ENCODE measurements around the gene ZSWIM5. TPM values are rescaled to one million over a fixed set of nuclear protein-coding genes. Genes with fewer than 3 reads are reported as not detected.
"Not testable (repeated sequence)": the region's sequence is repeated elsewhere in the genome, so short reads cannot be mapped to it uniquely, and the experiment has no call there.

Gene ZSWIM5
- total RNA-seq, 3 donors from 2014 or later, result 1.6 to 4.5 (median 3.3) TPM

DNA sequence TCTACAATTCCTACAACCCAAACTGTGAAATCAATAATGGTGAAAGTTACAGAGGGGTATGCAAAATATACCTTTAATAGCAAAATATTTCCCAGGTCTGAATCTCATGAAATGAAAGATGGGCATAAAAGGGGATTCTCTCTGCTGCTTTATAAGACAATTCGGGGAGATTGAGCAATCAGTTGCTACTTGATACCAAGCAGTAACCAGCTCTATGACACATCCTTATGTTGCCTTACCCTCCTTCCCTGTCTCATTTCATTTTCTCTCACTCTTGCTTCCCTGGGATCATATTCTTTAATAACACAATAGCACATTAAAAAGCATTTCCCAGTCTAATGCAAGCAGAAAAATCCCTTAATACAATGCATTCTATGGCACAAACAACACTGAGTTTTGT is 29.0 kb downstream of the ZSWIM5 start:
- no peak for DNase-seq (ENCODE audit: low spot score in 2 of 2)
- Histone ChIP-seq H3K27me3 (no peaks in the 10 kb centered on the region), H3K27ac (no peak overlapping the region), H3K9me3 (peaks cover 5% of the 10 kb centered on the region in 2 donors), H3K4me1 (no peaks in the 10 kb centered on the region), H3K4me3 (no peak overlapping the region), H3K36me3 (no peaks in the 10 kb centered on the region)
- TF ChIP-seq, protein P1, sequence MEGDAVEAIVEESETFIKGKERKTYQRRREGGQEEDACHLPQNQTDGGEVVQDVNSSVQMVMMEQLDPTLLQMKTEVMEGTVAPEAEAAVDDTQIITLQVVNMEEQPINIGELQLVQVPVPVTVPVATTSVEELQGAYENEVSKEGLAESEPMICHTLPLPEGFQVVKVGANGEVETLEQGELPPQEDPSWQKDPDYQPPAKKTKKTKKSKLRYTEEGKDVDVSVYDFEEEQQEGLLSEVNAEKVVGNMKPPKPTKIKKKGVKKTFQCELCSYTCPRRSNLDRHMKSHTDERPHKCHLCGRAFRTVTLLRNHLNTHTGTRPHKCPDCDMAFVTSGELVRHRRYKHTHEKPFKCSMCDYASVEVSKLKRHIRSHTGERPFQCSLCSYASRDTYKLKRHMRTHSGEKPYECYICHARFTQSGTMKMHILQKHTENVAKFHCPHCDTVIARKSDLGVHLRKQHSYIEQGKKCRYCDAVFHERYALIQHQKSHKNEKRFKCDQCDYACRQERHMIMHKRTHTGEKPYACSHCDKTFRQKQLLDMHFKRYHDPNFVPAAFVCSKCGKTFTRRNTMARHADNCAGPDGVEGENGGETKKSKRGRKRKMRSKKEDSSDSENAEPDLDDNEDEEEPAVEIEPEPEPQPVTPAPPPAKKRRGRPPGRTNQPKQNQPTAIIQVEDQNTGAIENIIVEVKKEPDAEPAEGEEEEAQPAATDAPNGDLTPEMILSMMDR (IDR thresholded peaks at IDR 0.05), result no peak
- TF ChIP-seq POLR2AphosphoS5 (IDR thresholded peaks at IDR 0.05), result no peak
- no peak for TF ChIP-seq POLR2A (IDR thresholded peaks at IDR 0.05)
- intact Hi-C loops (cut with DNase I; ENCODE audit: low total_unique reads), result no loop called here

DNA sequence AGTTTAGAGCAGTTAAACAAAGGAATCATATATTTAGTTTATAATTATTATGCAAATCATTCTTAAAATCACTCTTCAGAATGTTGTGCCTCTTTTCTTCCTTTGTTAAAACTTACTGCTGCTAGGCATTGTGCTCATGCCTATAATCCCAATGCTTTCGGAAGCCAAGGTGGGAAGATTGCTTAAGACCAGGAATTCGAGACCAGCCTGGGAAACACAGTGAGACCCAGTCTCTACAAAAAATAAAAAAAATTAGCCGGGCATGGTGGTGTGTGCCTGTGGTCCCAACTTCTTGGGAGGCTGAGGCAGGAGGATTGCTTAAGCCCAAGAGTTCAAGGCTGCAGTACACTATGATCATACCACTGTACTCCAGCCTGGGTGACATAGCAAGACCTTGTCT is 33.6 kb downstream of the ZSWIM5 start:
- H3K4me3 ChIP-seq, result no peak overlapping the region
- H3K9me3 ChIP-seq, result peaks cover 0 to 2% of the 10 kb centered on the region in 2 donors
- H3K36me3 ChIP-seq, result no peaks in the 10 kb centered on the region
- H3K27ac ChIP-seq, result no peak overlapping the region
- H3K4me1 ChIP-seq, result no peaks in the 10 kb centered on the region
- TF ChIP-seq POLR2A (IDR thresholded peaks at IDR 0.05) (no peak), POLR2AphosphoS5 (IDR thresholded peaks at IDR 0.05) (no peak)
- TF ChIP-seq, protein P1 (IDR thresholded peaks at IDR 0.05), result no peak
- no peak for DNase-seq (ENCODE audit: low spot score in 2 of 2)
- intact Hi-C loops (cut with DNase I; ENCODE audit: low total_unique reads), result no loop called here
- H3K27me3 ChIP-seq, result no peaks in the 10 kb centered on the region

DNA sequence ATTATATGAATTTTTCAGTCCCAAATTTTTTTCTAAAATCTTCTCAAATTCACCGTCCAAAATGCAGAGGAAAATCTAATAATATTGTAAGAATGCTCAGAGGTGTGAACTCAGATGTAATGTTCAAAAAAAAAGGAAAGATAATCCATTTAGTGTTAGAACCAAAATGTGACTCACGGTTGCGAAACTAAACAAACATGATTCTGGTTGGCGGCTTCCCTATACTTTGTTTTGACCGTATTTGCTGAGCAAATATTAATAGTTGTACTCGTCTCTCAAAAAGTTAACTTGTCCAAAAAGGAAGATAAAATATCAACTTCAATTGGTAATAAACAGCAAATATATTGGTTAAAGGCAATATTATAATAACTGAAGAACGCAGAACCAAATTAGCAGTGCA is 34.4 kb downstream of the ZSWIM5 start:
- DNase-seq (ENCODE audit: low spot score in 2 of 2), result no peak
- Histone ChIP-seq H3K9me3 (peaks cover 0 to 2% of the 10 kb centered on the region in 2 donors), H3K36me3 (no peaks in the 10 kb centered on the region), H3K4me1 (no peaks in the 10 kb centered on the region), H3K27ac (no peak overlapping the region), H3K27me3 (no peaks in the 10 kb centered on the region), H3K4me3 (no peak overlapping the region)
- intact Hi-C loops (cut with DNase I; ENCODE audit: low total_unique reads), result no loop called here
- TF ChIP-seq POLR2AphosphoS5 (IDR thresholded peaks at IDR 0.05), result no peak
- TF ChIP-seq POLR2A (IDR thresholded peaks at IDR 0.05), result no peak
- TF ChIP-seq, protein P1 (IDR thresholded peaks at IDR 0.05), result no peak

DNA sequence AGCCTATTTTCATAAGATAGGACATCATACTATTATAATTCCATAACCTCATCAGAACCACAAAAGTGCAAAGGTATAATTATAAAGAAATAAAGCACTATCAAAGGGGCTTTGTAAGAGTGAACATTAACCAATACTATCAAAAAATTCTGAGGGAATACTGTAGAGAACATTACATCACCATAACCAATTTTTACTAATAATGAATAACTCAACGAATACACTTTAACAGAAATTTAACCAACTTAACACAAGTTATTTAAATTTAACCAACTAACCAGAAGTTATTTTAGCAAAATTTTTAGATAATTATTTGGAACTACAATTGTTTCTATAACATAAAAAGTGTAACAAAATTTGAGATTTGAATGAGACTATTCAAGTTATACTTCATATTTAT is 34.8 kb downstream of the ZSWIM5 start:
- Histone ChIP-seq H3K4me1 (no peaks in the 10 kb centered on the region), H3K9me3 (peaks cover 0 to 2% of the 10 kb centered on the region in 2 donors), H3K4me3 (no peak overlapping the region), H3K36me3 (no peaks in the 10 kb centered on the region), H3K27ac (no peak overlapping the region), H3K27me3 (no peaks in the 10 kb centered on the region)
- intact Hi-C loops (cut with DNase I; ENCODE audit: low total_unique reads), result no loop called here
- TF ChIP-seq, protein P1 (IDR thresholded peaks at IDR 0.05), result no peak
- no peak for TF ChIP-seq POLR2A (IDR thresholded peaks at IDR 0.05)
- TF ChIP-seq POLR2AphosphoS5 (IDR thresholded peaks at IDR 0.05), result no peak
- DNase-seq (ENCODE audit: low spot score in 2 of 2), result no peak

DNA sequence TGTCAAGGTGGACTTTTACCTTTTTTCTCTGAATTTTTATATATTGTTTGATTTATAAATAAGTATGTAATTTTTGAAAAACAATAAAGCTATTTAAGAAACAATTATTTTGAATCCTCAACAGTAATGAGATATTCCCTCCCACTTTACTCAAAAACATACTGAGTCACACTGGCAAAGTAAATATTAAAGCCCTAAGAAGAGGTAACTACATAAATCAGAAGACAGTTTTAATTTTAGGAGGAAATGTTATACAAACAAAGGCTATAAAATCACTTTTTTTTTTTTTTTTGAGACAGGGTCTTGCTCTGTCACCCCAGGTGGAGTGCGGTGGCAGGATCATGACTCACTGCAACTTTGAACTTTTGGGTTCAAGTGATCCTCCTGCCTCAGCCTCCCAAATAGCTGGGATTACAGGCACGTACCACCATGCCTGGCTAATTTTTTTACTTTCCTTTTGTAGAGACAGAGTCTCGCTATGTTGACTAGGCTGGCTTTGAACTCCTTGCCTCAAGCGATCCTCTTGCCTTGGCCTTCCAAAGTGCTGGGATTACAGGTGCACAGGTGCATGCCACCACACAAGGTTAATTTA is 36.2 kb downstream of the ZSWIM5 start:
- H3K4me3 ChIP-seq, result no peak overlapping the region
- H3K27ac ChIP-seq, result no peak overlapping the region
- intact Hi-C loops (cut with DNase I; ENCODE audit: low total_unique reads), result no loop called here
- H3K27me3 ChIP-seq, result no peaks in the 10 kb centered on the region
- no peaks in the 10 kb centered on the region for H3K4me1 ChIP-seq
- TF ChIP-seq, protein P1 (IDR thresholded peaks at IDR 0.05), result no peak
- TF ChIP-seq POLR2AphosphoS5 (IDR thresholded peaks at IDR 0.05) (no peak), POLR2A (IDR thresholded peaks at IDR 0.05) (no peak)
- no peak for DNase-seq (ENCODE audit: low spot score in 2 of 2)
- no peaks in the 10 kb centered on the region for H3K36me3 ChIP-seq
- peaks cover 0 to 2% of the 10 kb centered on the region in 2 donors for H3K9me3 ChIP-seq

DNA sequence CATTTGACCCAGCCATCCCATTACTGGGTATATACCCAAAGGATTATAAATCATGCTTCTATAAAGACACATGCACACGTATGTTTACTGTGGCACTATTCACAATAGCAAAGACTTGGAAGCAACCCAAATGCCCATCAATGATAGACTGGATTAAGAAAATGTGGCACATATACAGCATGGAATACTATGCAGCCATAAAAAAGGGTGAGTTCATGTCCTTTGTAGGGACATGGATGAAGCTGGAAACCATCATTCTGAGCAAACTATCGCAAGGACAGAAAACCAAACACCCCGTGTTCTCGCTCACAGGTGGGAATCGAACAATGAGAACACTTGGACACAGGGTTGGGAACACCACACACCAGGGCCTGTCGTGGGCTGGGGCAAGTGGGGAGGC is 38.5 kb downstream of the ZSWIM5 start:
- H3K27me3 ChIP-seq; H3K9me3 ChIP-seq; H3K36me3 ChIP-seq; DNase-seq (ENCODE audit: low spot score in 2 of 2); H3K27ac ChIP-seq; H3K4me3 ChIP-seq; H3K4me1 ChIP-seq; intact Hi-C loops (cut with DNase I; ENCODE audit: low total_unique reads): not testable (repeated sequence)

DNA sequence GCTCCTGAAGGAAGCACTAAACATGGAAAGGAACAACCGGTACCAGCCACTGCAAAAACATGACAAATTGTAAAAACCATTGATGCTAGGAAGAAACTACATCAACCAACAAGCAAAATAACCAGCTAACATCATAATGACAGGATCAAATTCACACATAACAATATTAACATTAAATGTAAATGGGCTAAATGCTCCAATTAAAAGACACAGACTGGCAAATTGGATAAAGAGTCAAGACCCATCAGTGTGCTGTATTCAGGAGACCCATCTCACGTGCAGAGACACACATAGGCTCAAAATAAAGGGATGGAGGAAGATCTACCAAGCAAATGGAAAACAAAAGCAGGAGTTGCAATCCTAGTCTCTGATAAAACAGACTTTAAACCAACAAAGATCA is 42.1 kb downstream of the ZSWIM5 start:
- H3K36me3 ChIP-seq; intact Hi-C loops (cut with DNase I; ENCODE audit: low total_unique reads); H3K27me3 ChIP-seq; H3K4me1 ChIP-seq; H3K9me3 ChIP-seq; H3K4me3 ChIP-seq; DNase-seq (ENCODE audit: low spot score in 2 of 2); H3K27ac ChIP-seq: not testable (repeated sequence)

DNA sequence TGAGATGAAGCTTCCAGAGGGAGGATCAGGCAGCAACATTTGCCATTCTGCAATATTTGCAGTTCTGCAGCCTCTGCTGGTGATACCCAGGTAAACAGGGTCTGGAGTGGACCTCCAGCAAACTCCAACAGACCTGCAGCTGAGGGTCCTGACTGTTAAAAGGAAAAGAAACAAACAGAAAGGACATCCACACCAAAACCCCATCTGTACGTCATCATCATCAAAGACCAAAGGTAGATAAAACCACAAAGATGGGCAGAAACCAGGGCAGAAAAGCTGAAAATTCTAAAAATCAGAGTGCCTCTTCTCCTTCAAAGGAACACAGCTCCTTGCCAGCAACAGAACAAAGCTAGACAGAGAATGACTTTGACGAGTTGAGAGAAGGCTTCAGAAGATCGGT is 43.3 kb downstream of the ZSWIM5 start:
- H3K9me3 ChIP-seq; H3K27me3 ChIP-seq; H3K27ac ChIP-seq; intact Hi-C loops (cut with DNase I; ENCODE audit: low total_unique reads); DNase-seq (ENCODE audit: low spot score in 2 of 2); H3K36me3 ChIP-seq; H3K4me1 ChIP-seq; H3K4me3 ChIP-seq: not testable (repeated sequence)

Measured in breast epithelium (tissue), 4 donors.